HepG2 (cell line): ENCODE results near the gene SSTR5. TPM values are rescaled to one million over a fixed set of nuclear protein-coding genes. Genes with fewer than 3 reads are reported as not detected.
A peak's percentile ranks its signal among the peaks of the same experiment; 100 is the strongest.

Source experiments
- ATAC-seq: fragments of 200-7000 bp; cut with Tn5 transposase; 3 replicates; pipeline ENCODE4 v1.9.1; 2020; ENCODE audit warnings: mild to moderate bottlenecking, moderate library complexity
- BruUV-seq: library from RNA; stranded (reverse); fragments of 400-500 nt; replicated peaks from 2 replicates; lab custom pipeline; 2021; lab: Mats Ljungman, UMichigan
- CTCF ChIA-PET: fragments of 300-600 bp; formaldehyde crosslinking; extraction: SDS; loops from one replicate; lab custom pipeline; 2021; ENCODE audit warnings: low total read pairs, inconsistent platforms, low intra/inter-chr PET ratio; lab: Yijun Ruan, JAX
- POLR2A ChIA-PET: fragments of 350-600 bp; sonication (Branson Sonifier 250); formaldehyde crosslinking; loops from one replicate; lab custom pipeline; 2020; ENCODE audit warnings: antibody characterized with exemption, inconsistent platforms; lab: Yijun Ruan, JAX
- DNase-seq: peaks from one replicate; pipeline ENCODE4 v3.0.0-alpha.2; 2015; ENCODE audit warnings: low spot score
- FAIRE-seq: peaks from 3 replicates; lab custom pipeline; 2011; peaks lifted over from hg19 to GRCh38; lab: Jason Lieb, UNC
- H2AFZ ChIP-seq: one replicate; pipeline ENCODE4 v1.6.1; 2011; ENCODE audit warnings: low read length, inconsistent platforms
- H3K27ac ChIP-seq: fragments of 300-600 bp; 3 replicates; pipeline ENCODE4 v1.8.0; 2011; ENCODE audit warnings: mixed run types, mild to moderate bottlenecking, mixed read lengths, low read length, inconsistent platforms; ENCODE audit not compliant: insufficient read depth; ENCODE audit errors: extremely low read length
- H3K27me3 ChIP-seq, 2 experiments: fragments of 200-600 bp in 1 of 2; 2 replicates in 1 of 2; 3 replicates in 1 of 2; pipeline versions ENCODE4 v1.6.0 to v1.8.0; 2011; ENCODE audit warnings: low read length in 2 of 2, mild to moderate bottlenecking in 2 of 2, moderate library complexity in 2 of 2, inconsistent platforms in 1 of 2; ENCODE audit not compliant: insufficient read depth in 2 of 2, control insufficient read depth in 1 of 2
- H3K36me3 ChIP-seq, 2 experiments: fragments of 200-600 bp in 1 of 2; replicated peaks in 1 of 2; 2 replicates in 1 of 2; 3 replicates in 1 of 2; pipeline versions ENCODE4 v1.5.1 to v1.8.0; 2011; ENCODE audit warnings: low read length in 2 of 2, inconsistent platforms in 1 of 2; ENCODE audit not compliant: insufficient read depth in 2 of 2, control insufficient read depth in 1 of 2
- H3K4me1 ChIP-seq: 2 replicates; pipeline ENCODE4 v1.5.1; 2012; ENCODE audit warnings: low read length, inconsistent platforms; ENCODE audit not compliant: insufficient read depth
- H3K4me2 ChIP-seq: 2 replicates; pipeline ENCODE4 v1.6.0; 2011; ENCODE audit warnings: low read depth, low read length, inconsistent platforms
- H3K4me3 ChIP-seq, 3 experiments: fragments of 200-600 bp in 1 of 3; sonication (generic), shearing (Covaris generic) in 1 of 3; replicated peaks in 1 of 3; 2 replicates each; pipeline ENCODE4 v1.5.1; 2011 to 2016; ENCODE audit warnings: low read length in 3 of 3, inconsistent platforms in 2 of 3, low read depth in 2 of 3, mild to moderate bottlenecking in 2 of 3, control low read depth in 1 of 3, mixed read lengths in 1 of 3; ENCODE audit not compliant: insufficient read depth in 1 of 3
- H3K79me2 ChIP-seq: one replicate; pipeline ENCODE4 v1.6.1; 2011; ENCODE audit warnings: low read length, inconsistent platforms; ENCODE audit not compliant: insufficient read depth
- H3K9ac ChIP-seq: 2 replicates; pipeline ENCODE4 v1.6.0; 2011; ENCODE audit warnings: mild to moderate bottlenecking, low read depth, low read length, inconsistent platforms; ENCODE audit not compliant: insufficient read depth
- H3K9me3 ChIP-seq: 2 replicates; pipeline ENCODE4 v1.5.1; 2012; ENCODE audit warnings: mild to moderate bottlenecking, low read length
- H4K20me1 ChIP-seq: 2 replicates; pipeline ENCODE4 v1.6.0; 2011; ENCODE audit warnings: inconsistent platforms, mild to moderate bottlenecking, low read length, moderate library complexity; ENCODE audit not compliant: insufficient read depth
- CBFB ChIP-seq: sonication (generic); formaldehyde crosslinking; IDR thresholded peaks from 2 replicates; pipeline ENCODE4 v1.4.0; 2020; ENCODE audit warnings: missing genetic modification reagents
- EP300 ChIP-seq, 3 experiments: sonication (generic) in 1 of 3; formaldehyde crosslinking in 1 of 3; IDR thresholded peaks; 2 replicates each; pipeline versions ENCODE4 v1.5.1 to v1.6.1; 2011 to 2020; ENCODE audit warnings: low read depth in 2 of 3, low read length in 2 of 3, borderline replicate concordance in 1 of 3, improper control_type of control experiment in 1 of 3, mild to moderate bottlenecking in 1 of 3, missing genetic modification reagents in 1 of 3, moderate library complexity in 1 of 3
- HNRNPLL ChIP-seq: fragments of 200-400 bp; formaldehyde crosslinking; IDR thresholded peaks from 2 replicates; pipeline ENCODE4 v1.6.1; 2017; ENCODE audit warnings: mild to moderate bottlenecking, low read depth, low read length; ENCODE audit not compliant: poor library complexity, severe bottlenecking
- KLF6 ChIP-seq: IDR thresholded peaks from 2 replicates; pipeline ENCODE4 v1.8.0; 2016; ENCODE audit warnings: missing biosample characterization, missing genetic modification reagents
- MAZ ChIP-seq, 2 experiments: sonication (generic) in 1 of 2; formaldehyde crosslinking in 1 of 2; IDR thresholded peaks; 2 replicates each; pipeline versions ENCODE4 v1.5.0 to v1.6.1; 2012 to 2020; ENCODE audit warnings: low read depth in 2 of 2, mild to moderate bottlenecking in 2 of 2, borderline replicate concordance in 1 of 2, improper control_type of control experiment in 1 of 2, low read length in 1 of 2, missing genetic modification reagents in 1 of 2, moderate library complexity in 1 of 2
- MED13 ChIP-seq: sonication (generic); formaldehyde crosslinking; IDR thresholded peaks from 2 replicates; pipeline ENCODE4 v1.5.0; 2020; ENCODE audit warnings: missing genetic modification reagents
- MTF2 ChIP-seq: sonication (generic); formaldehyde crosslinking; IDR thresholded peaks from 2 replicates; pipeline ENCODE4 v1.5.0; 2020; ENCODE audit warnings: missing genetic modification reagents, borderline replicate concordance
- ZFP36L1 ChIP-seq: sonication (generic); formaldehyde crosslinking; IDR thresholded peaks from 2 replicates; pipeline ENCODE4 v1.8.0; 2022; ENCODE audit warnings: mild to moderate bottlenecking, missing genetic modification reagents, moderate library complexity
- ZNF18 ChIP-seq: sonication (generic); formaldehyde crosslinking; IDR thresholded peaks from 2 replicates; pipeline ENCODE4 v1.8.0; 2022; ENCODE audit warnings: mild to moderate bottlenecking, missing genetic modification reagents; ENCODE audit not compliant: insufficient replicate concordance
- ZNF180 ChIP-seq: sonication (generic); formaldehyde crosslinking; IDR thresholded peaks from 2 replicates; pipeline ENCODE4 v1.4.0; 2020; ENCODE audit warnings: low read depth, missing genetic modification reagents, borderline replicate concordance
- ZNF777 ChIP-seq: sonication (generic); formaldehyde crosslinking; IDR thresholded peaks from 2 replicates; pipeline ENCODE4 v1.4.0; 2020; ENCODE audit warnings: missing genetic modification reagents
- WGBS: methylation state at CpG from one replicate; pipeline ENCODE4 v1.1.6; 2017; ENCODE audit warnings: low lambda C conversion rate; 5-methylcytosine and 5-hydroxymethylcytosine counted together
- in situ Hi-C: cut with HindIII; loops from 2 replicates; pipeline ENCODE4 v1.10.0; 2017; ENCODE audit warnings: low pct_unique_long_range_greater_than_20kb; ENCODE audit not compliant: extremely low pct_ligation_motif_present
- intact Hi-C: fragments of 100-400 bp; cut with micrococcal nuclease; formaldehyde crosslinking; loops from one replicate; pipeline ENCODE4 v1.10.0; 2022; ENCODE audit not compliant: unreplicated experiment
- polyA plus RNA-seq, 8 experiments: library from polyadenylated mRNA; depleted of rRNA in 3 of 8; stranded (reverse) in 7 of 8; unstranded in 1 of 8; fragments of >200 nt; fragmentation: Illumina TruSeq in 4 of 8; extraction: Trizol in 4 of 8; gene quantifications; 2 replicates each; pipeline versions ENCODE4 v1.2.1 to v1.2.3, GENCODE V29; 2011 to 2016; ENCODE audit warnings: low read depth in 4 of 8, missing spikeins in 1 of 8, mixed read lengths in 1 of 8; ENCODE audit not compliant: insufficient read depth in 1 of 8
- total RNA-seq, 5 experiments: library from RNA; depleted of rRNA; stranded (reverse); fragments of >200 nt; fragmentation: Illumina TruSeq; extraction: Trizol; gene quantifications; 2 replicates each; pipeline ENCODE4 v1.2.3, GENCODE V29; 2016; ENCODE audit warnings: low read depth in 1 of 5
- TF ChIP-seq, protein P1 (sequence below): sonication (generic); formaldehyde crosslinking; IDR thresholded peaks from 2 replicates; pipeline ENCODE4 v1.5.0; 2020; ENCODE audit warnings: missing genetic modification reagents

SSTR5 gene
- total and polyA plus RNA-seq, 2 of the 13 experiments (the other 11 are each of a cell fraction or from before 2014, with no cell fraction given) = 0.20 to 0.49 TPM

DNA sequence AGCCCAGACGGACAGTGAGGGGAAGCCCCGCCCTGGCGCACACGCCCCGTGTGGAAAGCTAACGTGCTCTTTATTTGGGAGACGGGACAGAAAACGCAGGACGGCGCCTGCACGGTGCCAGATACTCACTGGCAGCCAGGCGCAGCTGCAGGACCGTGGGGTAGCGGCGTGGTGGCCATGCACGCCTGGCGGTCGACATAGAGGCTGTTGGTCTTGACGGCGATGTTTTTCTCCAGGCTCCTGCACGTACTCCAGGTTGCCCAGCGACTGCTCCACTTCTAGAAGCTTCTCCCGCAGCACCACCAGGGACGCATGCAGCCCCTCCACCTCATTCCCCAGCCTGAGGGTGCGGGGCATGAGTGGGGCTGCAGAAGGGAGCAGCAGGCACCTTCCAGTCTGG is 28.6 kb downstream of the SSTR5 start:
- Histone ChIP-seq H3K36me3 (no peaks in the 10 kb centered on the region), H4K20me1 (no peaks in the 10 kb centered on the region), H3K79me2 (no peaks in the 10 kb centered on the region), H3K9ac (no peak overlapping the region), H3K27me3 (peaks cover 35 to 83% of the 10 kb centered on the region in 2 experiments), H3K4me3 (no peak overlapping the region), H3K4me2 (no peak overlapping the region), H3K27ac (no peak overlapping the region), H2AFZ (no peak overlapping the region), H3K9me3 (no peaks in the 10 kb centered on the region), H3K4me1 (no peaks in the 10 kb centered on the region)
- WGBS = 36% methylated on average over 4 of the region's 25 CpGs
- no peak for DNase-seq
- no peak for ATAC-seq
- CTCF ChIA-PET = interaction anchor here (2.3 kb wide), 1 partner anchor 44 kb away, joined by 20 read pairs; no protein-coding TSS in a partner anchor
- no TSS peak for BruUV-seq
- no peak for FAIRE-seq
- intact Hi-C loops (no loop called here), in situ Hi-C loops (no loop called here)
- POLR2A ChIA-PET = no interaction called here
- TF ChIP-seq MTF2 (0 out of 2 replicates have a peak, but pooled peaks have one; percentile 47), HNRNPLL (peak; percentile 26)
- TF ChIP-seq, protein P1, sequence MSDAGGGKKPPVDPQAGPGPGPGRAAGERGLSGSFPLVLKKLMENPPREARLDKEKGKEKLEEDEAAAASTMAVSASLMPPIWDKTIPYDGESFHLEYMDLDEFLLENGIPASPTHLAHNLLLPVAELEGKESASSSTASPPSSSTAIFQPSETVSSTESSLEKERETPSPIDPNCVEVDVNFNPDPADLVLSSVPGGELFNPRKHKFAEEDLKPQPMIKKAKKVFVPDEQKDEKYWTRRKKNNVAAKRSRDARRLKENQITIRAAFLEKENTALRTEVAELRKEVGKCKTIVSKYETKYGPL (CRISPR knock-in tag) = no peak

DNA sequence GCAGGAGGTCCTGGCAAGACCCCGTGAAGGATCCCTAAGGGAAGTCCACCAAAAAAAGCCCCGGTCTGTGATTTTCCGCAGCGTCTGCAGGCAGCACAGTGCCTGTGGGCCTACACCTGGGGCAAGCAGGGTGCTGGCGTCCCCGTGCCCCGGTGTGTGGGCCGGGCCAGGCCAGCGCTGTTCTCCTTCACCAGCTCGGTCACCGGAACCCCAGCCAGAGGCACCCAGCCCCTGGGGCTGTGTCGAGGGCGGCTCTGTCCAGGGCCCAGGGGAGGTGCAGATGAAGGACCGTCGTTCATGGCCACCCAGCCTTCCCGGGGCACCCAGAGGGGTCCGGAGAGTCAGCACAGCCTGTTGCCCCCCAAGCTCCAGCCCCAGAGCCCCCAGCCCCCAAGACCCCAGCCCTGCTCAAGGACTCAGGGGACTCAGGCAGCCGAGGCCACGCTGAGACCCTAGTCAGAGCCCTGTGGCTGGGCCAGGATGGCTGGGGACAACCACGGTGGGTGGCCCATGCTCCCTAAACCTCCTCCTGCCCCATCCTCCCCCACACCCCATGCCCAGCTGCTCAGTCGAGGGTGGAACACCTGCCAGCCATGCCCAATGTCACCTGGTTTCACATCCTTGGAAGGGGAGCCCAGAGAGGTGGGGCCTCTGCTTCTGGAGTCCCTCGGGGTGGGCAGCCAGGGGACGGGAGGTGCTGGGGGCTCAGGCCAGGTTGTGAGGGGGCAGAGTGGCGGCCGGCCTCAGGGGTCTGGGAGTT is 29.2 kb downstream of the SSTR5 start:
- no peak overlapping the region for H3K9ac ChIP-seq
- intact Hi-C loops = no loop called here
- CTCF ChIA-PET = interaction anchor here (2.3 kb wide), 1 partner anchor 44 kb away, joined by 20 read pairs; no protein-coding TSS in a partner anchor
- no peaks in the 10 kb centered on the region for H4K20me1 ChIP-seq
- H3K27ac ChIP-seq = no peak overlapping the region
- no peaks in the 10 kb centered on the region for H3K79me2 ChIP-seq
- peaks cover 32 to 79% of the 10 kb centered on the region in 2 experiments for H3K27me3 ChIP-seq
- no TSS peak for BruUV-seq
- POLR2A ChIA-PET = no interaction called here
- no peaks in the 10 kb centered on the region for H3K36me3 ChIP-seq
- H2AFZ ChIP-seq = no peak overlapping the region
- no peaks in the 10 kb centered on the region for H3K4me1 ChIP-seq
- no peak overlapping the region for H3K4me3 ChIP-seq
- H3K4me2 ChIP-seq = no peak overlapping the region
- in situ Hi-C loops = no loop called here
- DNase-seq (no peak), ATAC-seq (no peak), FAIRE-seq (no peak)
- WGBS = no CpG with 5 or more reads among the region's 25 CpGs
- no peaks in the 10 kb centered on the region for H3K9me3 ChIP-seq
- no peak for TF ChIP-seq MAZ (IDR thresholded peaks at IDR 0.05; ENCODE audit: borderline replicate concordance, low read depth, low read length)
- TF ChIP-seq MAZ (CRISPR knock-in tag; IDR thresholded peaks at IDR 0.05; ENCODE audit: low read depth) = no peak
- TF ChIP-seq KLF6 (CRISPR knock-in tag) = no peak
- TF ChIP-seq ZFP36L1 (CRISPR knock-in tag) = no peak
- TF ChIP-seq CBFB (CRISPR knock-in tag) = no peak
- no peak for TF ChIP-seq MED13 (CRISPR knock-in tag)
- no peak for TF ChIP-seq ZNF18 (CRISPR knock-in tag)
- TF ChIP-seq EP300 (IDR thresholded peaks at IDR 0.05; ENCODE audit: low read depth in 2 of 2, low read length in 2 of 2) = no peak
- no peak for TF ChIP-seq EP300 (CRISPR knock-in tag; IDR thresholded peaks at IDR 0.05; ENCODE audit: borderline replicate concordance)
- no peak for TF ChIP-seq ZNF777 (CRISPR knock-in tag)
- no peak for TF ChIP-seq ZNF180 (CRISPR knock-in tag)
